Stomach (tissue), 4 donors: ENCODE results near the gene PCDHGA1.

Experiments
- CTCF ChIP-seq, 7 experiments: fragments of 450-650 bp in 4 of 7; fragments of 200-600 bp in 3 of 7; sonication (generic) in 3 of 7; IDR thresholded peaks; one replicate each; pipeline ENCODE4 v1.5.1; 2016 to 2019; ENCODE audit warnings: antibody characterized with exemption in 7 of 7, control low read depth in 2 of 7, mild to moderate bottlenecking in 1 of 7
- EP300 ChIP-seq: sonication (generic); formaldehyde crosslinking; IDR thresholded peaks from one replicate; pipeline ENCODE4 v1.6.1; 2017; ENCODE audit warnings: antibody characterized with exemption
- POLR2A ChIP-seq, 4 donors: fragments of 450-650 bp; IDR thresholded peaks; one replicate each; pipeline ENCODE4 v1.6.1; 2016; ENCODE audit warnings: antibody characterized with exemption in 4 of 4, control low read depth in 2 of 4, mild to moderate bottlenecking in 1 of 4, moderate library complexity in 1 of 4
- POLR2AphosphoS5 ChIP-seq, 3 donors: sonication (generic); formaldehyde crosslinking; IDR thresholded peaks; one replicate each; pipeline ENCODE4 v1.6.1; 2016; ENCODE audit warnings: antibody characterized with exemption in 3 of 3

DNA sequence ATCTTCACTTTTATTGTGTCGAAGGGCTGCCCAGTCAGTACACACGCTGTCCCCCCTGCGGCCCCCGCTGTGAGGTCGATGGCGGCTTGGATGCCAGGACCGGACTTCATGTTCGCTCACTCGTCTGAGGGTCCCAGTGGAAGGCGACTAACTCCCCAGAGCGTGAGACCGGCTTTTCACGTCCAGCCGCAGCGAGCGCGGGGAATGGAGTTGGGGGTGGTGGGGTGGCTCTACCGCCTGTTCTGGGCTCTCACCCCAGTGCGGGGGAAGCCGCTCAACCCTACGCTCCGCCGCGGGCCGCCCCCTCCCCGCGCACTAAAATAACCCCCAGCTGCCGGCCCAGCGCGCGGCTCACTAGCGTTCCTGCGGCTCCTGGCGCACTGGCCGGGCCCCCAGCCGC lies 26.6 kb upstream of the PCDHGA1 start, which contains the start of gene SLC25A2:
- no peak for TF ChIP-seq CTCF (IDR thresholded peaks at IDR 0.05)
- TF ChIP-seq POLR2A (IDR thresholded peaks at IDR 0.05), result no peak
- no peak for TF ChIP-seq POLR2AphosphoS5 (IDR thresholded peaks at IDR 0.05)
- TF ChIP-seq EP300, result no peak
